Bronchial epithelial cell (primary cell): ENCODE measurements around the gene CLDN34. TPM values are rescaled to one million over a fixed set of nuclear protein-coding genes. Genes with fewer than 3 reads are reported as not detected.

Source experiments
- DNase-seq: peaks from one replicate; pipeline ENCODE4 v3.0.0-alpha.2; 2010; ENCODE audit warnings: low read depth
- FAIRE-seq: peaks from 2 replicates; lab custom pipeline; 2011; peaks lifted over from hg19 to GRCh38; lab: Jason Lieb, UNC
- H3K27me3 ChIP-seq: 2 replicates; pipeline ENCODE4 v1.5.1; 2011; ENCODE audit warnings: low read length; ENCODE audit not compliant: control insufficient read depth, insufficient read depth
- H3K36me3 ChIP-seq: 2 replicates; pipeline ENCODE4 v1.5.1; 2011; ENCODE audit warnings: low read length; ENCODE audit not compliant: control insufficient read depth, insufficient read depth
- H3K4me3 ChIP-seq: 2 replicates; pipeline ENCODE4 v1.5.1; 2011; ENCODE audit warnings: mild to moderate bottlenecking, low read depth, low read length, control low read depth
- total RNA-seq: library from RNA; depleted of rRNA; stranded (reverse); fragments of >200 nt; gene quantifications from 2 replicates; pipeline ENCODE4 v1.2.1, GENCODE V29; 2014
- TF ChIP-seq, protein P1 (sequence below): IDR thresholded peaks from 2 replicates; pipeline ENCODE4 v1.5.1; 2011; ENCODE audit warnings: mild to moderate bottlenecking, moderate library complexity, low read length, control low read depth, inconsistent platforms; ENCODE audit not compliant: insufficient read depth, severe bottlenecking

Gene CLDN34
- total RNA-seq, 1 donor from 2014 or later: not detected

DNA sequence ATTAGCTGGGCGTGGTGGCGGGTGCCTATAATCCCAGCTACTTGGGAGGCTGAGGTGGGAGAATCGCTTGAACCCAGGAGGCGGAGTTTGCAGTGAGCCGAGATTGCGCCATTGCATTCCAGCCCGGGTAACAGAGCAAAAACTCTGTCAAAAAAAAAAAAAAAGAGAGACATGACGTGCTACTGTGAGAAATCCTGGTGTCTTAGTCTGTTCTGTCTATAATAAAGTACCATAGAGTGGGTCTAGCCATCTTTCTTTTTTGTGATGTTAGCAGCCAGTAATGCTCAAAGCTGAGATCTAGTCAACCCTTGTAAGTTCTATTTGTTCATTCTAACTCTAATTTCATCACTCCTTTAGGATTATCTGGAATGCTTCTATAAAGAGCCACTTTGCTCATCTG, 38.9 kb downstream of the CLDN34 start:
- DNase-seq: no peak
- no peak overlapping the region for H3K4me3 ChIP-seq
- TF ChIP-seq, protein P1, sequence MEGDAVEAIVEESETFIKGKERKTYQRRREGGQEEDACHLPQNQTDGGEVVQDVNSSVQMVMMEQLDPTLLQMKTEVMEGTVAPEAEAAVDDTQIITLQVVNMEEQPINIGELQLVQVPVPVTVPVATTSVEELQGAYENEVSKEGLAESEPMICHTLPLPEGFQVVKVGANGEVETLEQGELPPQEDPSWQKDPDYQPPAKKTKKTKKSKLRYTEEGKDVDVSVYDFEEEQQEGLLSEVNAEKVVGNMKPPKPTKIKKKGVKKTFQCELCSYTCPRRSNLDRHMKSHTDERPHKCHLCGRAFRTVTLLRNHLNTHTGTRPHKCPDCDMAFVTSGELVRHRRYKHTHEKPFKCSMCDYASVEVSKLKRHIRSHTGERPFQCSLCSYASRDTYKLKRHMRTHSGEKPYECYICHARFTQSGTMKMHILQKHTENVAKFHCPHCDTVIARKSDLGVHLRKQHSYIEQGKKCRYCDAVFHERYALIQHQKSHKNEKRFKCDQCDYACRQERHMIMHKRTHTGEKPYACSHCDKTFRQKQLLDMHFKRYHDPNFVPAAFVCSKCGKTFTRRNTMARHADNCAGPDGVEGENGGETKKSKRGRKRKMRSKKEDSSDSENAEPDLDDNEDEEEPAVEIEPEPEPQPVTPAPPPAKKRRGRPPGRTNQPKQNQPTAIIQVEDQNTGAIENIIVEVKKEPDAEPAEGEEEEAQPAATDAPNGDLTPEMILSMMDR: no peak
- H3K27me3 ChIP-seq: no peaks in the 10 kb centered on the region
- H3K36me3 ChIP-seq: no peaks in the 10 kb centered on the region
- no peak for FAIRE-seq

DNA sequence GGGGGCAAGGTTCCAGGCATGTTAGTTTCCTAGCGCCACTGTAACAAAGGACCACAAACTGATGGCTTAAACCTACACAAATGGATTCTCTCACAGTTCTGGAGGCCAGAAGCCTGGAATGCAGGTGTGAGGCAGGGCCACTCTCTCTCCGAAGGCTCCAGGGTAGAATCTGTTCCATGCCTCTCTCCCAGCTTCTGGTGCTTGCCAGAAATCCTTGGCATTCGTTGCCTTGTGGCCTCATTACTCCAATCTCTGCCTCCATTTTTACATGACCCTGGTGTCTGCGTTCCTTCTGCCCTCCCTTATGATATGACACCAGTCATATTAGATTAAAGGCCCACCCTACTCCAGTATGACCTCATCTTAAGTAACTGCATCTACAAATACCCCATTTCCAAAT, 39.6 kb downstream of the CLDN34 start:
- no peak for DNase-seq
- H3K4me3 ChIP-seq: no peak overlapping the region
- no peaks in the 10 kb centered on the region for H3K27me3 ChIP-seq
- H3K36me3 ChIP-seq: no peaks in the 10 kb centered on the region
- TF ChIP-seq, protein P1: no peak
- FAIRE-seq: no peak

DNA sequence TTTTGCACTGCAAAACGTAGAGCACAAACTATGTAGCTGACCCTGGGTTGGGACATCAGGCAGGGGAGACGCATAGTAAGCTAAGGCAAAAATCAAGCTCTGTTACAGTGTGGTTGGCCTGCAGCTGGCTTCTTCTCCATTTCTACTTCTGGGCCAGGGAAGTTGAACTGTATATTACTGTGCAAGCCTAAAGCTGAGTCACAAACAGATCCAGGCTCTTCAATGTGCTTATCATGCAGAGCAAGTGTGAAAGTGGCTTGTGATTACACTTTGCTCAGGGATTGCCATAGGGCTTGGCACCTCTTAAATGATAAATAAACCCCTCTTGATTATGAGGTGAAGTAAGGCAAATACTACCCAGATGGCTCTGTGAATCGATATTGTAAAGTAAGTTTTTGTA, 40.5 kb downstream of the CLDN34 start:
- Histone ChIP-seq H3K36me3 (no peaks in the 10 kb centered on the region), H3K27me3 (no peaks in the 10 kb centered on the region), H3K4me3 (no peak overlapping the region)
- FAIRE-seq (no peak), DNase-seq (no peak)
- TF ChIP-seq, protein P1: no peak

DNA sequence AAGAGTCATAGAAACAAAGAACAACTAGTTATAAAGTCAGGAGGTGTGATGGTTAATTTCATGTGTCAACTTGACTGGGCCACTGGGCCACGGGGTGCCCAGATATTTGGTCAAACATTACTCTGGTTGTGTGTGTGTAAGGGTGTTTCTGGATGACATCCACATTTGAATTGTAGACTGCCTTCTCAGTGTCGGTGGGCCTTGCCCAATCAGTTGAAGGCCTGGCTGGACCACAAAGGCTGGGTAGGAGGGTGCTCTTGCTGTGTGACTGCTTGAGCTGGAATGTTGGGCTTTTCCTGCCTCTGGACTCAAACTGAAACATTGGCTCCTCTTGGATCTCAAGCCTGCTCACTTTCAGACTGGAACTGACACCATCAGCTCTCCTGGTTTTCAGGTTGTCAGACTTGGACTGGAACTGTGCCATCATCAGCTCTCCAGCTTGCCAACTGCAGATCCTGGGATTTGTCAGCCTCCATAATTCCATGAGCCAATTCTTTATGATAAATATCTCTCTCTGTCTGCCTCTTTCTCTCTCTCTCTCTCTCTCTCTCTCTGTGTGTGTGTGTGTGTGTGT, 41.4 kb downstream of the CLDN34 start:
- TF ChIP-seq, protein P1: no peak
- DNase-seq (no peak), FAIRE-seq (no peak)
- Histone ChIP-seq H3K27me3 (no peaks in the 10 kb centered on the region), H3K4me3 (no peak overlapping the region), H3K36me3 (no peaks in the 10 kb centered on the region)

DNA sequence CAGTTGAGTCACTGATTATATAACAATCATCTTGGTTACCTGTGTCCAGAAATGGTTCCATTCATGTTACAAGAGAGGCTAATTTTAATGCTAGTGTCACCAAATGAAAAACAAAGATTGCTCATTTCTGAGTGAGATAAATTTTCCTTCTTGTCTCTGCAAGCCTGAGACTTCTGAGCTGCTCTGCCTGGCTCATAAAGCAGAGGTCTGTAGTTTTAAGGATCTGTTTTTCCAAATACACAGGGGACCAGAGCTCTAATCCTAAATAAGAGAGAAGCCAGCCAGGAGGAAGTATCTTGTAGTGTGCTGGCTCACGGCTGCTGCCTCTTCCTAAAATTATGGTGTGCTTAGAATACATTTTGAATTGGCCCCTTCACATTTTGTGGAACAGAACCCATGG, 42.6 kb downstream of the CLDN34 start:
- Histone ChIP-seq H3K4me3 (no peak overlapping the region), H3K27me3 (no peaks in the 10 kb centered on the region), H3K36me3 (no peaks in the 10 kb centered on the region)
- DNase-seq (peak; percentile 15), FAIRE-seq (no peak)
- TF ChIP-seq, protein P1: no peak

DNA sequence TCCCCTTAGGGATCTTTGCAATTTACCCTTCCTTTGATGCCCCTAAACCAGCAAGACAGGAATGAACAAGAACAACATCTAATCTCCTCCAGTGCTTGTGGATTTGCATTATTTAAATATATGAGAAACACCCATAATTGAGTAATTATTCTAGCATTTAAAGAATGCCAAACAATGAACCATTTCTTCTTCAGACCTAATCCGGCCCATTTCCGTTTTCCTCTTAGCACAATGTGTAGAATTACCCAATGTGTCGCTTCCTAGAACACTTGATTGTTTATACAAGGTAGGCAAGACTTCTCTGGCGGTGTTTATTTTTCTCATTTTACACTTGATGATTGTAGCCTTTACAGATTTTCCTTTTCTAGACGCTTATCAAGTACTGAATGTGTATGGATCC, 43.5 kb downstream of the CLDN34 start:
- Histone ChIP-seq H3K27me3 (no peaks in the 10 kb centered on the region), H3K4me3 (no peak overlapping the region), H3K36me3 (no peaks in the 10 kb centered on the region)
- FAIRE-seq (no peak), DNase-seq (peak; percentile 77)
- TF ChIP-seq, protein P1: no peak
